ENCODE measurements around the gene FAM153A.
"Not testable (repeated sequence)": the region's sequence is repeated elsewhere in the genome, so short reads cannot be mapped to it uniquely, and the experiment has no call there.

FAM153A gene

DNA sequence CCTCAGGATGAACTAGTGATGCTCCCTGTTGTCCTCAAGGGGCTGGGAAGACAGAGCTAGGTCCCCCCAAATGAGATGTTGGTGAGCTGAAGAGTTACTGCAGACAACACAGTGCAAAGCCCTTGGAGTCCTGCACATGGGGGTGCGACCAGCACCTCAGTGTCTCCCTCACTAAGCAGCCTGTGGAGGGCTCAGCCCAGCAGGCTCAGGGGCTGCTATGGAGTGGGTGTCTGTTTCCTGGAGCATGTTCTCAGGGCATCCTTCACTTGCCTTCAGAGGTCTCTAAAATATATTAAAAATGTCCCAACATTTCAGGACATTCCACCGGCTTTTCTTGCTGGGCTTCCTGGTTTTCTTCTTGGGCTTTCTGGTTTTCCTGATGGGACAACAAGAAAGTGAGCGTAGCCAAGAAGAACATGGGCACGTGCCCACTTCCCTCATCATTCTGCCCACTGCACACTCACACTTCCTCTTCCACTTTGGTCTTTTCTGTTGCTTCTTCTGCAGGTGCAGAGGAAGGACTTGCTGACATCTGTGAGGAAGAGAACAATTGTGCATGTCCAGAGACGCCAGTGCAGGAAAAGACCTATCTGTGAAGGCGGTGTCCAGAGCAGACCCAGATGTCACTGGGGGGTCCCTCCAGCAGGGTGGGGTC, 58.7 kb downstream of the FAM153A start:
- not testable (repeated sequence) for DNase-seq

DNA sequence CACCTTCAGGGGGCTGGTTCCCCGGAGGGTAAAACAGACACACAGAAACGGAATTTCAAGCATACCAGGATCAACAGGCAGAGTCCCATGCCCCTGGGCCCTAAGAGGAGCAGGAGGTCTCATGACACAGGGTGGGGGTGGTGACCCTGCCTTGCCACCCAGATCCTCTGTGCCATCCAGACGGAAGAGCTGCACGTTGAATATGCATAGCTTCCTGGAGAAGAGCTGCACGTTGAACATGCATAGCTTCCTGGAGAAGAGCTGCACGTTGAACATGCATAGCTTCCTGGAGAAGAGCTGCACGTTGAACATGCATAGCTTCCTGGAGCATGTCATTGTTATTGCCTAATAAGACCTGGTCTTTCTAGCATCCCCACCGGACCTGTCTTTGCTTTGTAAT, 59.9 kb downstream of the FAM153A start:
- not testable (repeated sequence) for DNase-seq

DNA sequence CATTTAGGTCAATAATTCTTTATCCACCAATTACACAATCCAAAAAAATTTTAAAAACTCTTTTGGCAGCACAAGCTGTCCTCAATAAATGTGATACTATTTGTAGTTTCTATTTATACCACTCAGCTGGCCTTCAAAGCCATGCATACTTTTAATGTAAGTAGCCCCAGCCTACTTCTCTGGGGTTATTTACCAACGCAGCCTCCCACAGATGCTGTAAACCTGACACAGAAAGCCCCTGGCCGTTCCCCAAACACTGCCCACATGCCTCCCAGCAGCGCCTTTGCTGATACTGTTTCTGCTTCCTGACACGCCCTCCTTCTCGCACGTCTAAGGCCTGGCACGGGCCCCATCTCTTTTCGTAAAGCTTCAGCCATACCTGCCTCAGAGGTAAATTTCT, 62.7 kb downstream of the FAM153A start:
- not testable (repeated sequence) for DNase-seq

DNA sequence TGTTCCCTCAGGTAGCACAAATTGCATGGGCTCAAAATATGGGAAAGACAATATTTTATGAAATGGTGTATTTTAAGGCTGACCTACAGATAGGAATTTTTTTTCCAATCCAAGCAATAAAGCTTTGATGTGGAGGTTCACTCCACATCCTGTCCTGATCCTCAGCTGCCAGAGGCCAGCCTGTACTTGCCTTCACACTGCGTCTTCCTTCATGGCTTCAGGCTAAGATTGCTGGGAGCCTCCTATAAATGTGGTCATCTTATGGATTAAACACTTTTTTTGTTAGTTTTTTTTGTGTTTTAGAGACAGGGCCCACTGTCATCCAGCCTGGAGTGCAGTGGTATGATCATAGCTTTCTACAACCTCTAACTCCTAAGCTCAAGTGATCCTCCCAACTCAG, 67.3 kb downstream of the FAM153A start:
- DNase-seq: not testable (repeated sequence)

DNA sequence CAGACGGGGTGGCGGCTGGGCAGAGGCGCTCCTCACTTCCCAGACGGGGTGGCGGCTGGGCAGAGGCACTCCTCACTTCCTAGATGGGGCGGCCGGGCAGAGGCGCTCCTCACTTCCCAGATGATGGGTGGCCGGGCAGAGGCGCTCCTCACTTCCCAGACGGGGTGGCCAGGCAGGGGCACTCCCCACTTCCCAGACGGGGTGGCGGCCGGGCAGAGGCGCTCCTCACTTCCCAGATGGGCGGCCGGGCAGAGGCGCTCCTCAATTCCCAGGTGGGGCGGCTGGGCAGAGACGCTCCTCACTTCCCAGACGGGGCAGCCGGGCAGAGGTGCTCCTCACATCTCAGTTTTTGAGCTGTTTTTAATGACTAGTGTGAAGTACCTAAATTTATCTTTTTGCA, 86.6 kb downstream of the FAM153A start:
- not testable (repeated sequence) for DNase-seq

DNA sequence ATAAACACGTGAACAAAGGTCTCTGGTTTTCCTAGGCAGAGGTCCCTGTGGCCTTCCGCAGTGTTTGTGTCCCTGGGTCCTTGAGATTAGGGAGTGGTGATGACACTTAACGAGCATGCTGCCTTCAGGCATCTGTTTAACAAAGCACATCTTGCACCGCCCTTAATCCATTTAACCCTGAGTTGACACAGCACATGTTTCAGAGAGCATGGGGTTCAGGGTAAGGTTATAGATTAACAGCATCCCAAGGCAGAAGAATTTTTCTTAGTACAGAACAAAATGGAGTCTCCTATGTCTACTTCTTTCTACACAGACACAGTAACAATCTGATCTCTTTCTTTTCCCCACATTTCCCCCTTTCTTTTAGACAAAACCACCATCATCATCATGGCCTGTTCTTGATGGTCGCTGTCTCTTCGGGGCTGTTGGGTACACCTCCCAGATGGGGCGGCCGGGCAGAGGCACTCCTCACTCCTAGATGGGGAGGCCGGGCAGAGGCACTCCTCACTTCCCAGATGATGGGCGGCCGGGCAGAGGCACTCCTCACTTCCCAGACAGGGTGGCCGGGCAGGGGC, 87.3 kb downstream of the FAM153A start:
- not testable (repeated sequence) for DNase-seq

DNA sequence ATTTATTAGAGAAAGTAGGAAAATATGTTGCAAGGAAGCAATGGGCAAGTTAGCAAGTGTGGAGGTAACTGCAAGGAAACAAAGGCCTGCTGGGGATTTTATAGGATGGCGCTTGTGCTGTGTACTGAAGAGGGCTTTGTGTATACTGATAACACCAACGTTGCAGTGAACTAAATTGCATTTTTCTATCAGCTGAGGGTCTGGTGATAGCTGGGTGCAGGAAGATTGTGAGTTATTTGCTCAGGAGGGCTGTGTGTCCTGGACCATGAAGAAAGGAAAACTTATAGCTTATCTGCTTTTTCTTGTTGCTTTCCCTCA, 88.2 kb downstream of the FAM153A start:
- not testable (repeated sequence) for DNase-seq

DNA sequence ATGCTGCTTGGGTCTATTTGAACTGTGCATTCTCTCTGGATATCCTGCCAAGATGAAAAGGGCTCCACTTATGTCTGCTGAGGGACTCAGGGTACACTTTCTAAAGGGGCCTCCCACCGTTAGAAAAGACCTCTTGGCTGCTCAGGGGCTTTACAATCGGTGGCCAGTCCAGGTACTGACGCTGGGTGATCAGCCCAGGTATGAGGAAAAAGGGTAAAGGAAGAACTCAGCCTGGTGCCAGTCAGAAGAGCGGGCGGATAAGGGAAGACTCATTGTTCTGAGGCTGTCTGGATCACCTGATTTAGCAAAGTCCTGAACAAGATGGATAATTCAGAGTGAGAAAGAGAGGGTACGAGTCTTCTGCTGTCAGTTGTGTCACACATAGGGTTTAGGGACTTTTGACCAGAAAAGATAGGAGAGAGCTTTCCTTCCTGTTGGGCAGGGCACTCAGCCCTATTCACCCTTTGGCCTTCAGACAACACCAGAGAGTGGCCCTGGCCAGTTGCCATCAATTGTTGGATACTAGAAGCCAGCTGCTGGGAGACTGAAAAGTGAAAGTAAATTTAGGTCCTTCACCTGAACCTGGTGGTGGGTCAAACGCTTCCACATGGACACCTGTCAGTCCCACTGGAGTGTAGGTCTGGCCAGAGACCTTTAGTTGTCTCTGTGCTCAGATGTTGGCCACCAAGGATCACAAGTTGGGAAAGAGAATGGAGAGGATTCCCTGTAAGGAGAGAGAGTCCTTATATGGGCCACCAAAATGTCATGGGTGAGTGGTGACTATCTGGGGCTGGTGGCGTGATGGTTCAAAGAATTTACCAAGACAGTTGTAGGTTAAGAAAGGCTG, 88.8 kb downstream of the FAM153A start:
- not testable (repeated sequence) for DNase-seq

DNA sequence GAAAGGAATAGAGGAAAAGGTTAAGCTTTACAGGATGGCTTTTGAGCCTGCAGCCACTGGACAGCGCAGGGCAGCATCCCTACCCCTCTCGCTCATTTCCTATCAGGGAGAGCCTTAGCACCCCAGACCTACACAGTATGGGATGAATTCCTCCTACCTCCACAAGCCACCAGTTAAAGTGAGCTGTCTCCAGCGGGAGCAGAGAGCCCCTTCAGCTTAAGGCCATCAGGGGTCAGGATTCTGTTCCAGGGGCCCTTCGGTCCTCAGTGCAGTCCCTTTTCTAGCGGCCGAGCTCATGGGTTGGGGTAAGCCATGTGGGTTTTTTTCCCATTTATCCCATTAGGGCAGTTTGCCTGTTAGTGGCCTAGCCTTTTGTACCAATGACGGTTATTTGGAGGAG, 89.7 kb downstream of the FAM153A start:
- DNase-seq: not testable (repeated sequence)

DNA sequence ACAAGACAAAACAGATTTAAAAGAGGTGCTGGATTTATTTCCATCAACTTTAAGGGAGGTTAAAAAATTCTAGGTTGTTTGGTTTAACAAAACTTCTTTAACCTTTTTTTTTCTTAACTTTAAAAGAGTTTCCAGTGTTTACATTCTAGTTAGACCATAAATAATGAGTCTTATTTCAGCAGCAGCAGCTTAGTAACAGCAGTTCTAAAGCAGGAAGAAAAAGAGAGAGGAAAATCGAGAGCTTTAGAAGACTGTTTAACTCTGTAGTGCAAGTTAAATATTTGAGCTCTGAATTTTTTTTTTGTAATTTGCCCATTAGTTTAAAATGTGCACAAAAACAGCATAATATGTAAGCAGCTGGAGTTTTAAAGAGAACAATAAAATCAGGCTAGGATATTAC, 90.2 kb downstream of the FAM153A start:
- not testable (repeated sequence) for DNase-seq

DNA sequence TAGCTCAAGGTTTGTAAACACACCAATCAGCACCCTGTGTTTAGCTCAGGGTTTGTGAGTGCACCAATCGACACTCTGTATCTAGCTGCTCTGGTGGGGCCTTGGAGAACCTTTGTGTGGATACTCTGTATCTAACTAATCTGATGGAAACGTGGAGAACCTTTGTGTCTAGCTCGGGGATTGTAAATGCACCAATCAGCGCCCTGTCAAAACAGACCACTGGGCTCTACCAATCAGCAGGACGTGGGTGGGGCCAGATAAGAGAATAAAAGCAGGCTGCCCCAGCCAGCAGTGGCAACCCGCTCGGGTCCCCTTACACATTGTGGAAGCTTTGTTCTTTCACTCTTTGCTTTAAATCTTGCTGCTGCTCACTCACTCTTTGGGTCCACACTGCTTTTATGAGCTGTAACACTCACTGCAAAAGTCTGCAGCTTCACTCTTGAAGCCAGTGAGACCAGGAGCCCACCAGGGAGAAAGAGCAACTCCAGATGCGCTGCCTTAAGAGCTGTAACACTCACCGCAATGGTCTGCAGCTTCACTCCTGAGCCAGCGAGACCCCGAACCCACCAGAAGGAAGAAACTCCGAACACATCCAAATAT, 93.6 kb downstream of the FAM153A start:
- DNase-seq: not testable (repeated sequence)

DNA sequence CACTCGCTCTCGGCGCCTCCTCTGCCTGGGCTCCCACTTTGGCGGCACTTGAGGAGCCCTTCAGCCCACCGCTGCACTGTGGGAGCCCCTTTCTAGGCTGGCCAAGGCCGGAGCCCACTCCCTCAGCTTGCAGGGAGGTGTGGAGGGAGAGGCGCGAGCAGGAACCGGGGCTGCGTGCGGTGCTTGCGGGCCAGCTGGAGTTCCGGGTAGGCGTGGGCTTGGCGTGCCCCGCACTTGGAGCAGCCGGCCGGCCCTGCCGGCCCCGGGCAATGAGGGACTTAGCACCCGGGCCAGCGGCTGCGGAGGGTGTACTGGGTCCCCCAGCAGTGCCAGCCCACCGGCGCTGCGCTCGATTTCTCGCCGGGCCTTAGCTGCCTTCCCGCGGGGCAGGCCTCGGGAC, 94.6 kb downstream of the FAM153A start:
- not testable (repeated sequence) for DNase-seq

DNA sequence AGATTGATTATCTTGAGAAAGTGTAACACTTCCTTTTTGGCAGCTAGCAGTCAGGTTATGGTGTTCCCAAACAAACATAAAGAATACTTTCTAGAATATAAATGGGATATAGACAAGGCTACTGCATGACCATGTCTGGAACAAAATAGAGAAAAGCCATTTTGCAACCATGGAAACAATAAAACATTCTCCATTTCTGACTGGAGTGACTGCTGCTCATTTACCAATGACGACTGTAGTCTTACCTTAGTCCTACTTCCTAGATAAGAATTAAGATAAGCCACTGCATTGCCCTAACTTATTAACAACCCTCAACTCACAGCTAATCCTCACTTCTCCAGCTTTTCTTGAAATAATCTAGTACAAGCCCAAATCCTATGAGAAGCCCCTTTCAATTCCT, 100.8 kb downstream of the FAM153A start:
- DNase-seq: not testable (repeated sequence)

Measured in CD4-positive, alpha-beta T cell treated with Interleukin-15 for 1 hour (primary cell).